ENCODE results near the gene ZNF236.

- TF ChIP-seq, protein P1, sequence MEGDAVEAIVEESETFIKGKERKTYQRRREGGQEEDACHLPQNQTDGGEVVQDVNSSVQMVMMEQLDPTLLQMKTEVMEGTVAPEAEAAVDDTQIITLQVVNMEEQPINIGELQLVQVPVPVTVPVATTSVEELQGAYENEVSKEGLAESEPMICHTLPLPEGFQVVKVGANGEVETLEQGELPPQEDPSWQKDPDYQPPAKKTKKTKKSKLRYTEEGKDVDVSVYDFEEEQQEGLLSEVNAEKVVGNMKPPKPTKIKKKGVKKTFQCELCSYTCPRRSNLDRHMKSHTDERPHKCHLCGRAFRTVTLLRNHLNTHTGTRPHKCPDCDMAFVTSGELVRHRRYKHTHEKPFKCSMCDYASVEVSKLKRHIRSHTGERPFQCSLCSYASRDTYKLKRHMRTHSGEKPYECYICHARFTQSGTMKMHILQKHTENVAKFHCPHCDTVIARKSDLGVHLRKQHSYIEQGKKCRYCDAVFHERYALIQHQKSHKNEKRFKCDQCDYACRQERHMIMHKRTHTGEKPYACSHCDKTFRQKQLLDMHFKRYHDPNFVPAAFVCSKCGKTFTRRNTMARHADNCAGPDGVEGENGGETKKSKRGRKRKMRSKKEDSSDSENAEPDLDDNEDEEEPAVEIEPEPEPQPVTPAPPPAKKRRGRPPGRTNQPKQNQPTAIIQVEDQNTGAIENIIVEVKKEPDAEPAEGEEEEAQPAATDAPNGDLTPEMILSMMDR (IDR thresholded peaks at IDR 0.05): no peak
- TF ChIP-seq POLR2A (IDR thresholded peaks at IDR 0.05): no peak
Observed at GRCh38 chr18:76791642-76792041, 30.7 kb upstream of the ZNF236 start.
